ENCODE results near the gene GDAP1L1. TPM values are rescaled to one million over a fixed set of nuclear protein-coding genes. Genes with fewer than 3 reads are reported as not detected.
A peak's percentile ranks its signal among the peaks of the same experiment; 100 is the strongest.

The GDAP1L1 gene
- total RNA-seq, 6 experiments from 2014 or later = not detected

- 28% methylated on average over 5 of the region's 5 CpGs for WGBS (ENCODE audit: insufficient coverage, low coverage, low lambda C conversion rate, missing lambda C conversion rate)
- Histone ChIP-seq H3K36me3 (no peaks in the 10 kb centered on the region), H3K27ac (peak overlapping the region; percentile 1 to 36 (median 5)), H3K27me3 (no peaks in the 10 kb centered on the region), H3K4me1 (peaks cover 0 to 15% (median 0%) of the 10 kb centered on the region in 4 donors), H3K9me3 (no peaks in the 10 kb centered on the region), H3K4me3 (no peak overlapping the region)
- no peak for TF ChIP-seq POLR2A (IDR thresholded peaks at IDR 0.05)
- TF ChIP-seq CTCF (IDR thresholded peaks at IDR 0.05) = no peak
- DNase-seq (no peak), ATAC-seq (peak; percentile 69 to 96 (median 80))
- intact Hi-C loops (cut with DNase I) = loop anchor here in 1 of 2 donors (10.0 kb wide), 1 partner anchor 77 kb away; no protein-coding TSS in a partner anchor
Observed at GRCh38 chr20:44302026-44302669, 55.0 kb downstream of the GDAP1L1 start.

GRCh38 chr20:44302736-44303135 is 55.6 kb downstream of the GDAP1L1 start:
- H3K9me3 ChIP-seq = no peaks in the 10 kb centered on the region
- WGBS (ENCODE audit: insufficient coverage, low coverage, low lambda C conversion rate, missing lambda C conversion rate) = 84% methylated on average over 8 of the region's 8 CpGs
- peaks cover 0 to 15% (median 0%) of the 10 kb centered on the region in 4 donors for H3K4me1 ChIP-seq
- H3K4me3 ChIP-seq = no peak overlapping the region
- no peak for TF ChIP-seq CTCF (IDR thresholded peaks at IDR 0.05)
- no peak for TF ChIP-seq POLR2A (IDR thresholded peaks at IDR 0.05)
- DNase-seq (no peak), ATAC-seq (no peak)
- H3K27me3 ChIP-seq = no peaks in the 10 kb centered on the region
- H3K36me3 ChIP-seq = no peaks in the 10 kb centered on the region
- H3K27ac ChIP-seq = peak overlapping the region; percentile 1 to 36 (median 5)
- intact Hi-C loops (cut with DNase I) = loop anchor here in 1 of 2 donors (10.0 kb wide), 1 partner anchor 78 kb away; no protein-coding TSS in a partner anchor

GRCh38 chr20:44304383-44304782 is 57.3 kb downstream of the GDAP1L1 start:
- H3K4me3 ChIP-seq = no peak overlapping the region
- TF ChIP-seq POLR2A (IDR thresholded peaks at IDR 0.05) (no peak), CTCF (IDR thresholded peaks at IDR 0.05) (no peak)
- intact Hi-C loops (cut with DNase I) = loop anchor here in 1 of 2 donors (10.0 kb wide), 1 partner anchor 80 kb away; no protein-coding TSS in a partner anchor
- DNase-seq (no peak), ATAC-seq (peak in 3 of 4 donors; percentile 21 to 55 (median 36))
- peaks cover 0 to 15% (median 0%) of the 10 kb centered on the region in 4 donors for H3K4me1 ChIP-seq
- no peaks in the 10 kb centered on the region for H3K9me3 ChIP-seq
- H3K36me3 ChIP-seq = no peaks in the 10 kb centered on the region
- no peak overlapping the region for H3K27ac ChIP-seq
- H3K27me3 ChIP-seq = no peaks in the 10 kb centered on the region

- Histone ChIP-seq H3K27ac (no peak overlapping the region), H3K9me3 (no peaks in the 10 kb centered on the region), H3K4me3 (no peak overlapping the region), H3K4me1 (peaks cover 0 to 23% (median 0%) of the 10 kb centered on the region in 4 donors), H3K27me3 (no peaks in the 10 kb centered on the region), H3K36me3 (no peaks in the 10 kb centered on the region)
- DNase-seq = no peak
- 90% methylated on average over 8 of the region's 9 CpGs for WGBS (ENCODE audit: insufficient coverage, low coverage, low lambda C conversion rate, missing lambda C conversion rate)
- ATAC-seq = no peak
- intact Hi-C loops (cut with DNase I) = loop anchor here in 1 of 2 donors (10.0 kb wide), 1 partner anchor 82 kb away; no protein-coding TSS in a partner anchor
- TF ChIP-seq CTCF (IDR thresholded peaks at IDR 0.05) (no peak), POLR2A (IDR thresholded peaks at IDR 0.05) (no peak)
Observed at GRCh38 chr20:44306927-44307326, 59.8 kb downstream of the GDAP1L1 start.

All from right lobe of liver (tissue), 6 donors.